Peyer's patch (tissue), 4 donors: ENCODE measurements around the gene NEU4. TPM values are rescaled to one million over a fixed set of nuclear protein-coding genes. Genes with fewer than 3 reads are reported as not detected.
A peak's percentile ranks its signal among the peaks of the same experiment; 100 is the strongest.

ENCODE experiments used
- DNase-seq, 3 donors: peaks; one replicate each; pipeline ENCODE4 v3.0.0-alpha.2; 2017 to 2019
- H3K27ac ChIP-seq, 4 donors: fragments of 200-600 bp; sonication (generic); one replicate each; pipeline ENCODE4 v1.5.1; 2016 to 2019
- H3K27me3 ChIP-seq, 2 donors: fragments of 200-600 bp; sonication (generic); one replicate each; pipeline ENCODE4 v1.5.1; 2019
- H3K36me3 ChIP-seq, 3 donors: fragments of 200-600 bp; sonication (generic); one replicate each; pipeline ENCODE4 v1.5.1; 2016 to 2019
- H3K4me1 ChIP-seq, 4 donors: fragments of 200-600 bp; sonication (generic); one replicate each; pipeline ENCODE4 v1.5.1; 2016 to 2019
- H3K4me3 ChIP-seq, 4 donors: fragments of 200-600 bp; sonication (generic); 1 replicate in 3 of 4; 2 replicates in 1 of 4; pipeline ENCODE4 v1.5.1; 2016 to 2019; ENCODE audit warnings: mild to moderate bottlenecking in 1 of 4
- H3K9me3 ChIP-seq, 4 donors: fragments of 200-600 bp; sonication (generic); one replicate each; pipeline ENCODE4 v1.5.1; 2016 to 2019; ENCODE audit warnings: mild to moderate bottlenecking in 1 of 4
- CTCF ChIP-seq, 6 experiments: fragments of 450-650 bp in 4 of 6; fragments of 200-600 bp in 2 of 6; sonication (generic) in 1 of 6; IDR thresholded peaks; one replicate each; pipeline ENCODE4 v1.5.1; 2017 to 2019; ENCODE audit warnings: antibody characterized with exemption in 6 of 6, mild to moderate bottlenecking in 3 of 6, moderate library complexity in 1 of 6
- POLR2A ChIP-seq, 2 donors: fragments of 450-650 bp; IDR thresholded peaks; one replicate each; pipeline ENCODE4 v1.5.1; 2017; ENCODE audit warnings: antibody characterized with exemption in 2 of 2, mild to moderate bottlenecking in 2 of 2, moderate library complexity in 2 of 2
- total RNA-seq, 4 donors: library from RNA; depleted of rRNA; stranded (reverse); fragments of >200 nt; gene quantifications; one replicate each; pipeline ENCODE4 v1.1.0, GENCODE V29; 2016

The NEU4 gene
- total RNA-seq, 4 donors from 2014 or later: 35.5 to 73.3 (median 55.9) TPM

GRCh38 chr2:241835611-241836010 is 26.6 kb downstream of the NEU4 start:
- Histone ChIP-seq H3K9me3 (no peaks in the 10 kb centered on the region), H3K36me3 (no peaks in the 10 kb centered on the region), H3K27me3 (no peaks in the 10 kb centered on the region), H3K4me3 (no peak overlapping the region), H3K27ac (no peak overlapping the region), H3K4me1 (no peaks in the 10 kb centered on the region)
- TF ChIP-seq POLR2A (IDR thresholded peaks at IDR 0.05) (no peak), CTCF (IDR thresholded peaks at IDR 0.05) (no peak)
- DNase-seq: no peak

GRCh38 chr2:241836292-241836691 is 27.3 kb downstream of the NEU4 start:
- H3K4me3 ChIP-seq: no peak overlapping the region
- H3K27ac ChIP-seq: no peak overlapping the region
- H3K27me3 ChIP-seq: no peaks in the 10 kb centered on the region
- no peak for DNase-seq
- no peaks in the 10 kb centered on the region for H3K36me3 ChIP-seq
- H3K9me3 ChIP-seq: no peaks in the 10 kb centered on the region
- TF ChIP-seq POLR2A (IDR thresholded peaks at IDR 0.05): no peak
- TF ChIP-seq CTCF (IDR thresholded peaks at IDR 0.05): peak in 1 of 6 experiments; percentile 16
- H3K4me1 ChIP-seq: no peaks in the 10 kb centered on the region

GRCh38 chr2:241837197-241837965 is 28.4 kb downstream of the NEU4 start:
- Histone ChIP-seq H3K4me1 (no peaks in the 10 kb centered on the region), H3K27ac (no peak overlapping the region), H3K4me3 (no peak overlapping the region), H3K36me3 (no peaks in the 10 kb centered on the region), H3K9me3 (no peaks in the 10 kb centered on the region), H3K27me3 (no peaks in the 10 kb centered on the region)
- no peak for TF ChIP-seq CTCF (IDR thresholded peaks at IDR 0.05)
- no peak for TF ChIP-seq POLR2A (IDR thresholded peaks at IDR 0.05)
- no peak for DNase-seq

- peak in 1 of 3 donors; percentile 45 for DNase-seq
- no peaks in the 10 kb centered on the region for H3K36me3 ChIP-seq
- no peak overlapping the region for H3K4me3 ChIP-seq
- H3K27ac ChIP-seq: no peak overlapping the region
- peaks cover 0 to 22% (median 9%) of the 10 kb centered on the region in 4 donors for H3K4me1 ChIP-seq
- no peaks in the 10 kb centered on the region for H3K27me3 ChIP-seq
- no peak for TF ChIP-seq CTCF (IDR thresholded peaks at IDR 0.05)
- no peak for TF ChIP-seq POLR2A (IDR thresholded peaks at IDR 0.05)
- H3K9me3 ChIP-seq: no peaks in the 10 kb centered on the region
Observed at GRCh38 chr2:241841181-241842066, 32.4 kb downstream of the NEU4 start.

GRCh38 chr2:241842067-241842415 is 33.0 kb downstream of the NEU4 start:
- Histone ChIP-seq H3K4me1 (peaks cover 0 to 22% (median 9%) of the 10 kb centered on the region in 4 donors), H3K9me3 (no peaks in the 10 kb centered on the region), H3K4me3 (no peak overlapping the region), H3K36me3 (no peaks in the 10 kb centered on the region), H3K27me3 (no peaks in the 10 kb centered on the region), H3K27ac (no peak overlapping the region)
- no peak for TF ChIP-seq CTCF (IDR thresholded peaks at IDR 0.05)
- no peak for TF ChIP-seq POLR2A (IDR thresholded peaks at IDR 0.05)
- DNase-seq: peak in 1 of 3 donors; percentile 45
